T-helper 1 cell treated with Interleukin-12 subunit alpha and Interleukin-12 subunit beta and Interleukin-4 antibody, amounts not matched to agents 30 μg/mL and 1 μg/mL, for 36 hours (primary cell): Measurements from ENCODE around the gene SPATA2L.
"Not testable (repeated sequence)": the region's sequence is repeated elsewhere in the genome, so short reads cannot be mapped to it uniquely, and the experiment has no call there.

ENCODE experiments used
- H3K27ac Mint-ChIP-seq: one replicate; pipeline ENCODE4 v1.8.0; 2021; ENCODE audit warnings: mild to moderate bottlenecking, mixed read lengths
- H3K27me3 Mint-ChIP-seq: one replicate; pipeline ENCODE4 v1.8.0; 2021; ENCODE audit warnings: low read depth, mixed read lengths
- H3K36me3 Mint-ChIP-seq: one replicate; pipeline ENCODE4 v1.8.0; 2021; ENCODE audit warnings: low read depth, mixed read lengths
- H3K4me1 Mint-ChIP-seq: one replicate; pipeline ENCODE4 v1.8.0; 2021; ENCODE audit warnings: low read depth, mixed read lengths
- H3K4me3 Mint-ChIP-seq: one replicate; pipeline ENCODE4 v1.8.0; 2021; ENCODE audit warnings: mild to moderate bottlenecking, moderate library complexity, mixed read lengths
- H3K9me3 Mint-ChIP-seq: one replicate; pipeline ENCODE4 v1.8.0; 2021; ENCODE audit warnings: mixed read lengths

Gene SPATA2L

DNA sequence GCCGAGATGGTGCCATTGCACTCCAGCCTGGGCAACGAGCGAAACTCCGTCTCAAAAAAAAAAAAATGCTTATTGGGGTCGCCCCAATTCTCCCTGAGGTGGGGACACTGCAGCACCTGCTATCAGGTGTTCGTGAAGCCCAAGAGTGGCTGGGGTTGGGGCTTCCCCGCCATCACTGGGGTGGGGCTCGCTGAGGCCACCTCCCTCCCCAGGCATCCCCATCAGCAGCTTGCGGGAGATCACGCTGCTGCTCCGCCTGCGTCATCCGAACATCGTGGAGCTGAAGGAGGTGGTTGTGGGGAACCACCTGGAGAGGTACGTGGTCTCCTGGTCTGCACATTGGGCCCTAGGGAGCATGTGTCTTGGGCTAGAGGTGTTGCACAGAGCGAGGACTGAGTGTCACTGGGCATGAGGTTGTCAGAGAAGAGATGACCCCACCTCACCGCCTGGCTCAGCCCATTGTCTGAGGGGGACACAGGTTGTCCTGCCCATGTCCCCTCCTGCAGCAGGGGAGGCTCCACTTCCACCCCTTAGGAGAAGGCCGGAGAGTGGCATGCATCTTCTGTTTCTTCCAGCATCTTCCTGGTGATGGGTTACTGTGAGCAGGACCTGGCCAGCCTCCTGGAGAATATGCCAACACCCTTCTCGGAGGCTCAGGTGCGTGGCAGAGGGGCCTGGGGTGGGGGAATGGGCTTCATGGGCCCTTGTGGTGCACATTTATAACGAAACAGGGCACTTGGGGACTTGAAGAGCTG is 10.1 kb downstream of the SPATA2L start:
- no peak overlapping the region for H3K27ac Mint-ChIP-seq
- peaks cover 6% of the 10 kb centered on the region for H3K4me1 Mint-ChIP-seq
- H3K36me3 Mint-ChIP-seq, result peaks cover 12% of the 10 kb centered on the region
- no peaks in the 10 kb centered on the region for H3K9me3 Mint-ChIP-seq
- no peak overlapping the region for H3K4me3 Mint-ChIP-seq
- H3K27me3 Mint-ChIP-seq, result no peaks in the 10 kb centered on the region

DNA sequence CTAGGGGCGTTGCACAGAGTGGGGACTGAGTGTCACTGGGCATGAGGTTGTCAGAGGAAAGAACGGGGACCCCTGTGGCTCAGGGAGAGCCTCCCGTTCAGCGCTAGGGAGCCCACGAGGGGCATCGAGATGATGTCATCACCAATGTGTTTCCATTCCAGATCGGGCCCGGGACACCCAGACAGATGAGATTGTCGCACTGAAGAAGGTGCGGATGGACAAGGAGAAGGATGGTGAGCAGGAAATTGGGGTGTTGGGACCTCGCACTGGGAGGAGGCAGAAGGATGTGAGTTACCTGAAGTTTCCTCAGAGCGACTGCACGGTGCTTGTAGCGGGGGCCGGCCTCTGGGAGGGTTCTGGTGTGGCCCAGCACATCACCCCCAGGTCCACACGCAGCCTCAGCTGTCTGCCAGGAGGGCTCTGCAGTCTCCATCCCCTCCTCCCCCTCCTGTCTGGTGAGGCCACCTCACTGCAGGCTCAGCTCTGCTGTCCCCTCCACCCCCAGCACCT is 11.1 kb downstream of the SPATA2L start:
- H3K4me3 Mint-ChIP-seq, result no peak overlapping the region
- no peaks in the 10 kb centered on the region for H3K9me3 Mint-ChIP-seq
- H3K27me3 Mint-ChIP-seq, result no peaks in the 10 kb centered on the region
- no peak overlapping the region for H3K27ac Mint-ChIP-seq
- peaks cover 12% of the 10 kb centered on the region for H3K36me3 Mint-ChIP-seq
- H3K4me1 Mint-ChIP-seq, result peaks cover 10% of the 10 kb centered on the region

DNA sequence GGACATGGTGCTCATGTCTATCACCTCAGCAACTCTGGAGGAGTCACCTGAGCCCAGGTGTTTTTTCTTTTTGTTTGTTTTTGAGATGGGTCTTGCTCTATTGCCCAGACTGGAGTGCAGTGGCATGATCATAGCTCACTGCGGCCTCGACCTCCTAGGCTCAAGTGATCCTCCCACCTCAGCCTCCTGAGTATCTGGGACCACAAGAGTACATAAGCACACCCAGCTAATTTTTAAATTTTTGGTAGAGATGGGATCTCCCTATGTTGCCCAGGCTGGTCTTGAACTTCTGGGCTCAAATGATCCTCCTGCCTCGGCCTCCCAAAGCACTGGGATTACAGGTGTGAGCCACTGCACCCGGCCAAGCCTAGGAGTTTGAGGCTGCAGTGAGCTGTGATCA is 11.9 kb downstream of the SPATA2L start:
- Mint-ChIP-seq H3K4me1 (peaks cover 10% of the 10 kb centered on the region), H3K36me3 (peaks cover 15% of the 10 kb centered on the region)
- H3K27ac Mint-ChIP-seq, H3K4me3 Mint-ChIP-seq, H3K9me3 Mint-ChIP-seq, H3K27me3 Mint-ChIP-seq: not testable (repeated sequence)

DNA sequence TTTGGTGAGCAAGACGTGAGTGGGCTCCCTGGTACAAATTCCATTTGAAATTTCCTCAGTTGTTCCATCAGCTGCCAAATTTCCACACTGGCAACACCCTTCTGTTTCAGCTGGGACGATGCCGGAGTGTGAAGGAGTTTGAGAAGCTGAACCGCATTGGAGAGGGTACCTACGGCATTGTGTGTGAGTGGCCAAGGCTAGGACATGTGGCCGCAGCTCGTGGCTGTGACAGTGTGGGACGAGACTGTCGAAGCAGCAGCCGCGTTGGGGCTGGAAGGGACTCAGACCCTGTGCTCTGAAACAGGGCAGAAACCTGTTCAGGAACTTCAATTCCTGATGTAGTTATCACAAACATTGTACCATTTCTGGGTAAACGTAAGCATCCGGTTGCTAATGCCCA is 12.4 kb downstream of the SPATA2L start:
- Mint-ChIP-seq H3K4me1 (peaks cover 10% of the 10 kb centered on the region), H3K4me3 (no peak overlapping the region), H3K36me3 (peaks cover 17% of the 10 kb centered on the region)

DNA sequence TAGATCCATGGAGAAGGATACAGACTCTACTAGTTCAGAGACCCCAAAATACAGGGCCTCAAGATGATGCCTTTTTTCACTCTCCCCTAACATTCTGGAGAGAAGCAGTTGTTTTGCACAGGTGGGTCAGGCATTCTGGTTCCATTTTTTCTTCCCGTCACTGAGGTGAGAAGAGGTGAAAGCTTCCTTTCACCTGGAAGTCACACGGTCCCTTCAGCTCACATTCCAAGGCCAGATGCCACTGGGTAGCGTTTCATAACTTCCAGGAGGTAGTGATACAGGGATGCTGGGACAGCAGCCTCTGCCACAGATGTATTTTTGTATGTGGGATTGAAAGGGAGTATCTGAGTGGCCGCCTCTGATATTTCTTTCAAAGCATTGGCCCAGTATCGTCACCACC is 13.1 kb downstream of the SPATA2L start:
- Mint-ChIP-seq H3K36me3 (peaks cover 14% of the 10 kb centered on the region), H3K4me1 (peaks cover 10% of the 10 kb centered on the region), H3K4me3 (peak overlapping the region; percentile 56), H3K27me3 (no peaks in the 10 kb centered on the region), H3K9me3 (peaks cover 5% of the 10 kb centered on the region), H3K27ac (no peak overlapping the region)

More for the DNA sequence above, 12.4 kb downstream of the SPATA2L start:
- no peaks in the 10 kb centered on the region for H3K27me3 Mint-ChIP-seq
- H3K9me3 Mint-ChIP-seq, result peaks cover 5% of the 10 kb centered on the region
- no peak overlapping the region for H3K27ac Mint-ChIP-seq

DNA sequence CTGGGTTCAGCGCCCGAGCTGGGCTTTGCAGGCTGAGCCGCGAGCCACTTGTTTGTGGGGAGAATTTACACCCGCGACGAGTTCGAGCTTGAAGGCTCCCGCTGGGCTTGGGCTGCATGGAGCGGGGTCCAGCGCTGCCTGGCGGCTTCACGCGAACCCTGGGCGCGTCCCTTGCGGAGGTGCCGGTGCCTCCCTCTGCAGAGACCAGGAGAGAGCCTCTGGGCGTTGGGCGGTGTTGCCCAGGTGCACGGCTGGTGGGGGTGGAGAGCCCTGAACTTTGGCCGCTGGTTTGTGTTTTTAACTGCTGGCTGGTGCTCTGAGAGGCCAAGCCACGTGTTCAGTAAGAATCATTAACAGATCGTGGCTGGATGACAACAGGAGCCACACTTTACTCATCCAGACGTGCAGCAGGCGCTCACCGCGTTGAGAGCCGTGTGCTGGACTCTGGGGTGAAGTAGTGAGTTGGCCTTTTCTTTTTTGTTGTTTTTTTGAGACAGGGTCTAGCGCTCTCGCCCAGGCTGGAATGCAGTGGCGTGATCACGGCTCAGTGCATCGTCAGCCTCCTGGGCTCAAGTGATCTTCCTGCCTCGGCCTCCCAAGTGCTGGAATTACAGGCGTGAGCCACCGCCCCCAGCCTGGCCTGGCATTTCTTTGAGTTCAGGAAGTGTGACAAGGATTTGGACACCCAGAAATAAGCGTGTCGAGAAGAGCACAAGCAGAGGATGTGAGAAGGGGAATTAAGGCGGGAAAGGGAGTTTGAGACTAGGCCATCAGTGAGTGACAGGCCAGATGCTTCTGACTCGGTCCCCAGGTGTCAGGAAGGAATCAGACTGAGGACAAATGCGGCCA is 14.2 kb downstream of the SPATA2L start:
- H3K36me3 Mint-ChIP-seq, result peaks cover 12% of the 10 kb centered on the region
- peak overlapping the region; percentile 81 for H3K4me3 Mint-ChIP-seq
- no peaks in the 10 kb centered on the region for H3K27me3 Mint-ChIP-seq
- peak overlapping the region; percentile 63 for H3K27ac Mint-ChIP-seq
- H3K9me3 Mint-ChIP-seq, result peaks cover 5% of the 10 kb centered on the region
- H3K4me1 Mint-ChIP-seq, result peaks cover 10% of the 10 kb centered on the region

DNA sequence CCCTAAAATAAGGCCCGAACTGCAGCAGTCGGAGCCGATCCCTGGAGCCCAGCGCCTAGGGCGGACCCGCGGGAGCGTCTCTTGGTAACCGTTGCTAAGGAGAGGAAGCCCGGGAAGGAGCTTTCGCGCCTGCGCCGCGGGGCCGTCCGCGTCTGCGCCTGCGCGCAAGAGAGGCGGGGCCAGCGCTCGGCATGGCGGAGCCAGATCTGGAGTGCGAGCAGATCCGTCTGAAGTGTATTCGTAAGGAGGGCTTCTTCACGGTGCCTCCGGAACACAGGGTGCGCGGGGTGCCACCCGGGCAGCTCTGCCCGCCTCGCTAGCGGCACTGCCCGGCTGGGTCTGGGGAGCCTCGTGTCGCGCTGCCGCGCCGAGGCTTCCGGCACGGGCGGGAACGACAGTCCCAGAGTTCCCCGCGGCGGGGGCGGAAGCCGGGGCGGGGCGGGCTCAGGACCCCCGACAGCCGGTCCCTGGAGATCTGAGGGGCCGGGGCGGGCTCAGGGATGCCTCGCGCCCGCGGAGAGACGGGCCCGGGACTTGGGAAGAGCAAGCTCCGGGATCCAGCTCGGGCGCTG is 14.9 kb downstream of the SPATA2L start, which contains the start of gene CDK10:
CDK10 (plus strand) TSS at position 170 of the 572 bp plus-strand sequence; CDS start at position 192, 22 bp downstream.
- Mint-ChIP-seq H3K27ac (peak within 1 kb of the TSS; percentile 89), H3K27me3 (no peaks in the 10 kb centered on the region), H3K36me3 (peaks cover 12% of the 10 kb centered on the region), H3K9me3 (peaks cover 5% of the 10 kb centered on the region), H3K4me1 (peaks cover 10% of the 10 kb centered on the region), H3K4me3 (peak within 1 kb of the TSS; percentile 93)

DNA sequence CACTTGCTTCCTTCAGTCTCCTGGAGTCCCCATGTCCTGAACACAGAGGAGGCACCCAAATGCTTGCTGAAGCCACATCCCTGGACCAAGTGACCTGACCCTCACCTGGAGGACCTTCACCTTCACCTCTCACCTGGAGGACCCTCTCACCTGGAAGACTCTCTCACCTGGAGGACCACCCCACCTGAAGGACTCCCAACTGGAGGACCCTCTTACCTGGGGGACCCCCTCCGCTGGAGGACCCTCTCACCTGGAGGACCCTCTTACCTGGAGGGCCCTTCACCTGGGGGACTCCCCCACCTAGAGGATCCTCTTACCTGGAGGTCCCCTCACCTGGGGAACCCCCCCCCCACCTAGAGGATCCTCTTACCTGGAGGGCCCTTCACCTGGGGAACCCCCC is 15.6 kb downstream of the SPATA2L start:
- Mint-ChIP-seq H3K27me3 (no peaks in the 10 kb centered on the region), H3K27ac (no peak overlapping the region)

DNA sequence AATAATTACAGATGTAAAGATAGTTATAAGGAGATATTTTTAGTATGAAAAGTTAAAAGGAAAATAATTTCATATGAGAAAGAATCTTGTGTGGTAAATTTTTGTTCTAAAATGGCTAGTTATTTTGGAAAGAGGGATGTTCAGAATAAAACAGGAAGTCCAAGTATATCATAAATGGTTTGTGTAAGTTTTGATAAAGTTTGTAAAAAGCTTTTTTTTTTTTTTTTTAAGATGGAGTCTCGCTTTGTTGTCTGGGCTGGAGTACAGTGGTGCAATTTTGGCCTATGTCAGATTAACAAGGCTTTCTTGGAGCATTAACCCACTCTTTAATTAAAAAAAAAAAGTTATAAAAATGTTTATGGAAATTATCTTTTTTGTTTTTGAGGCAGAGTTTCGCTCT is 23.2 kb downstream of the SPATA2L start:
- no peak overlapping the region for H3K27ac Mint-ChIP-seq
- no peaks in the 10 kb centered on the region for H3K9me3 Mint-ChIP-seq
- H3K4me3 Mint-ChIP-seq, result no peak overlapping the region
- H3K36me3 Mint-ChIP-seq, result peaks cover 2% of the 10 kb centered on the region
- no peaks in the 10 kb centered on the region for H3K27me3 Mint-ChIP-seq
- H3K4me1 Mint-ChIP-seq, result no peaks in the 10 kb centered on the region

More for the DNA sequence above, 15.6 kb downstream of the SPATA2L start:
- peaks cover 5% of the 10 kb centered on the region for H3K9me3 Mint-ChIP-seq
- peaks cover 12% of the 10 kb centered on the region for H3K36me3 Mint-ChIP-seq
- peak overlapping the region; percentile 34 for H3K4me3 Mint-ChIP-seq
- peaks cover 10% of the 10 kb centered on the region for H3K4me1 Mint-ChIP-seq

DNA sequence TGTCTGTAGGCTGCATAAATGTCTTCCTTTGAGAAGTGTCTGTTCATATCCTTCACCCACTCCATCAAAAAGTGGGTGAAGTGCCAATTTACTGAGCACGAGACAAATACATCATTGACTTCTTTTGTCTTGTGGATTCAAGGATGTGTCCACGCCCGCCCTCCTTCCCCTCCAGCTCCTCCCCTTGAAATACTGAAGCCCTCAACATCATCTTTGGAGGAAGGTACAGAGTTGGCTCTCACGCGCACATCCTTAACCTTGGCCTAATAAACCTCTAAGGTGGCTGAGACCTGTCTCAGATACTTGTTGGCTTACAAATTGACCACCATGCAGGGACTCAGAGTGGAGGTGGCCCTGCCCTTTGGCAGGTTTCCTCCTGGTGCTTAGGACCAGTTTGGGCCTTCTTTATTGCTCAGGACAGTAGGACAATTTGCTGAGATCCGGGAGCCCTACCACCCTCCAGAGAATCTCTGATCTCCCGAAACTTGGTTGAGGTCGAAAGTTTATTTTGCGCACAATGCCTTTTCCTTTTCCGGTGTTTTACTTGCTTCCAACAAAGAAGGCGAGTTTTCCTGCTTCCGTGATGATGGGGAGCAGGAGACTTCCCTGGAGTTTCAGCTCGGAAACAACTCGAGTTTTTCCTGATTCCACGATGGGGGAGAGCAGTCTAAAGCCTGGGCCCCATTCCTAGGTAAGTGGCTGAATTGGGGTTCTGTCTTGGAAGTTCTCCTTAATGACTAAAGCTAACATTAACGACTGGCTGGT is 29.1 kb downstream of the SPATA2L start:
- no peaks in the 10 kb centered on the region for H3K27me3 Mint-ChIP-seq
- peaks cover 4% of the 10 kb centered on the region for H3K4me1 Mint-ChIP-seq
- H3K27ac Mint-ChIP-seq, result no peak overlapping the region
- H3K4me3 Mint-ChIP-seq, result no peak overlapping the region
- peaks cover 4% of the 10 kb centered on the region for H3K36me3 Mint-ChIP-seq
- no peaks in the 10 kb centered on the region for H3K9me3 Mint-ChIP-seq

DNA sequence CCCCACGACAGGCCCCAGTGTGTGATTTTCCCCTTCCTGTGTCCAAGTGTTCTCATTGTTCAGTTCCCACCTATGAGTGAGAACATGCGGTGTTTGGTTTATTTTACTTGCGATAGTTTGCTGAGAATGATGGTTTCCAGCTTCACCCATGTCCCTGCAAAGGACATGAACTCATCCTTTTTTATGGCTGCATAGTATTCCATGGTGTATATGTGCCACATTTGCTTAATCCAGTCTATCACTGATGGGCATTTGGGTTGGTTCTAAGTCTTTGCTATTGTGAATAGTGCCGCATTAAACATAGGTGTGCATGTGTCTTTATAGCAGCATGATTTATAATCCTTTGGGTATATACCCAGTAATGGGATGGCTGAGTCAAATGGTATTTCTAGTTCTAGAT is 29.9 kb downstream of the SPATA2L start:
- H3K36me3 Mint-ChIP-seq, H3K27ac Mint-ChIP-seq, H3K27me3 Mint-ChIP-seq, H3K4me3 Mint-ChIP-seq, H3K9me3 Mint-ChIP-seq, H3K4me1 Mint-ChIP-seq: not testable (repeated sequence)

DNA sequence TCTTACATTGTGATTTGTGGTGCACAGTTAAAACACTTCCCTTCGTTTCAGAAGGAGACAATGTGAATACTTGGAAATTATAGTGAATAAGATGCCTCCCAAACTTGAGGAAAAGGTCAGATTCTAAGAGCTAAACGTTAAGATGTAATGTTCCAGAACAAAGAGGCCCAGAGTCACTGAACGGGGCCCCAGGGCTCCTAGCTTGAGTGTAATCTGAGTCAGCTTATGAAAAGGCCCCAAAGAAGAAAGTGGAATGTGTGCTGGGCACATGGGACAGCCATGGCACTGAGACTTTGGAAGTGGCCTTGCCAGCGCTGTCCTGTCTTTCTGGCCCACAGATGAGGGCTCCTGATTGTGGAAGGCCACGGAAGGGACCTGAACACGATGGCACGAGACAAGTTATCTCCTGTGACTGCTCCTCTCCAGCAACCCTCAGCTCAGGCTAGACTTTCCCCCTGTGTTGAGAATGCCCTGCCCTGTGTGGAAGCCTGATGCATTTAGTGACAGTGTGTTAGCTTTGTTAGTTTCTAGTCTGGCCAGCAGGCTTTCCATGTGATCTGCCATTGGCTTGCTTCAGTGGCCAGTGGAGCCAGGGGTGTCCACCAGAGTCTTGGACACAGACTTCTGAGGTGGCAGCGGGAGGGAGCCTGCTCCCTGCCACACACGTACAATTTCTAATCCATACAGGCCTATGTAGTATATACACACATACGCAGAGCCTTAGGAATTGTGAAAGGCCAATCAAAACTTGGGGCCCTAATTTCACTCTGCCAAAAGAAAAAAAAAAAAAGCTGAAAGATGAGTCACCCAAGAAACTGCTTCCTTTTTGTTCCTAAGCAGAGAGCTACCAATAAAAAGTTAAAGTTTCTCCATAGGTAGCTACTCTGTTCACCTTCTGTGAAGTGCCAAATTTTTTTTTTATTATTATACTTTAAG is 30.7 kb downstream of the SPATA2L start:
- H3K27ac Mint-ChIP-seq, result no peak overlapping the region
- H3K9me3 Mint-ChIP-seq, result no peaks in the 10 kb centered on the region
- peaks cover 4% of the 10 kb centered on the region for H3K36me3 Mint-ChIP-seq
- H3K27me3 Mint-ChIP-seq, result no peaks in the 10 kb centered on the region
- H3K4me1 Mint-ChIP-seq, result peaks cover 4% of the 10 kb centered on the region
- no peak overlapping the region for H3K4me3 Mint-ChIP-seq

DNA sequence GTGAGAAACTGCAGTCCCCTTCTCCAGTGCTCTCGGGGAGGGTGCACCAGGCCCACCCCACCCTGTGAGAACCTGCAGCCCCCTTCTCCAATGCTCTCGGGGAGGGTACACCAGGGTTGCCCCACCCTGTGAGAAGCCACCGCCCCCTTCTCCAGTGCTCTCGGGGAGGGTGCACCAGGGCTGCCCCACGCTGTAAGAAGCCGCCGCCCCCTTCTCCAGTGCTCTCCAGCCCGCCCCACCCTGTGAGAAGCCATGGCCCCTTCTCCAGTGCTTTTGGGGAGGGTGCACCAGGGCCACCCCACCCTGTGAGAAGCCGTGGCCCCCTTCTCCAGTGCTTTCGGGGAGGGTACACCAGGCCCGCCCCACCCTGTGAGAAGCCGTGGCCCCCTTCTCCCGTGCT is 31.8 kb downstream of the SPATA2L start:
- H3K36me3 Mint-ChIP-seq, result peaks cover 2% of the 10 kb centered on the region
- H3K4me1 Mint-ChIP-seq, result peaks cover 4% of the 10 kb centered on the region
- no peaks in the 10 kb centered on the region for H3K27me3 Mint-ChIP-seq
- H3K4me3 Mint-ChIP-seq, result no peak overlapping the region
- no peaks in the 10 kb centered on the region for H3K9me3 Mint-ChIP-seq
- H3K27ac Mint-ChIP-seq, result no peak overlapping the region
